Measurements from ENCODE around the gene CTXND2. TPM values are rescaled to one million over a fixed set of nuclear protein-coding genes. Genes with fewer than 3 reads are reported as not detected.
"Not testable (repeated sequence)": the region's sequence is repeated elsewhere in the genome, so short reads cannot be mapped to it uniquely, and the experiment has no call there.

CTXND2 gene
- total and polyA plus RNA-seq, 2 of the 4 experiments (the other 2 are of a cell fraction) = not detected

DNA sequence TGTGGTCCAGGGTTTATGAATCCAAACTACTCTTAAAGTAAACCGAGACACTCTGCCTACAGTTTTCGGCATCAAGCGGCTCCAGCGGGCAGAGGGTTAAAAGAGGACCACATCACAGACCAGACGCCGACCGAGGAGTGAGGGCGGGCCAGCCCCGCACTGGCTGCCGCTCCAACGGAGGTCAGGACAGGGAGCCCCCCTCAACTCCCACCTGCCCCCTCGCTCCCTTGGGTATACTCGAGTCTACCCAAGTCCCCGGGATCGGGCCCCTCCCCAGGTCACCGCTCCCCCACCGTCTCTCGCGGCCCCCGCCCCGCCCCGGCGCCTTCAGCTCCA lies 10.8 kb upstream of the CTXND2 start:
- intact Hi-C loops (cut with micrococcal nuclease) = loop anchor here (1.0 to 5.0 kb wide), 2 partner anchors 46 to 314 kb away; no protein-coding TSS in a partner anchor
- TF ChIP-seq RAD21 (IDR thresholded peaks at IDR 0.05; ENCODE audit: low read length) = peak; percentile 8; the same call in 1 of the 2 replicates
- no peak for TF ChIP-seq MXI1 (IDR thresholded peaks at IDR 0.05; ENCODE audit: borderline replicate concordance, low read depth, low read length)
- TF ChIP-seq, protein P1, sequence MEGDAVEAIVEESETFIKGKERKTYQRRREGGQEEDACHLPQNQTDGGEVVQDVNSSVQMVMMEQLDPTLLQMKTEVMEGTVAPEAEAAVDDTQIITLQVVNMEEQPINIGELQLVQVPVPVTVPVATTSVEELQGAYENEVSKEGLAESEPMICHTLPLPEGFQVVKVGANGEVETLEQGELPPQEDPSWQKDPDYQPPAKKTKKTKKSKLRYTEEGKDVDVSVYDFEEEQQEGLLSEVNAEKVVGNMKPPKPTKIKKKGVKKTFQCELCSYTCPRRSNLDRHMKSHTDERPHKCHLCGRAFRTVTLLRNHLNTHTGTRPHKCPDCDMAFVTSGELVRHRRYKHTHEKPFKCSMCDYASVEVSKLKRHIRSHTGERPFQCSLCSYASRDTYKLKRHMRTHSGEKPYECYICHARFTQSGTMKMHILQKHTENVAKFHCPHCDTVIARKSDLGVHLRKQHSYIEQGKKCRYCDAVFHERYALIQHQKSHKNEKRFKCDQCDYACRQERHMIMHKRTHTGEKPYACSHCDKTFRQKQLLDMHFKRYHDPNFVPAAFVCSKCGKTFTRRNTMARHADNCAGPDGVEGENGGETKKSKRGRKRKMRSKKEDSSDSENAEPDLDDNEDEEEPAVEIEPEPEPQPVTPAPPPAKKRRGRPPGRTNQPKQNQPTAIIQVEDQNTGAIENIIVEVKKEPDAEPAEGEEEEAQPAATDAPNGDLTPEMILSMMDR (conservative IDR thresholded peaks at IDR 0.05; ENCODE audit: low read depth, low read length) = no peak
- no peak for TF ChIP-seq RFX5 (IDR thresholded peaks at IDR 0.05; ENCODE audit: low read depth, low read length)
- TF ChIP-seq SMC3 (IDR thresholded peaks at IDR 0.05; ENCODE audit: low read depth, low read length) = no peak
- no TSS peak for BruUV-seq (replicated peaks)

DNA sequence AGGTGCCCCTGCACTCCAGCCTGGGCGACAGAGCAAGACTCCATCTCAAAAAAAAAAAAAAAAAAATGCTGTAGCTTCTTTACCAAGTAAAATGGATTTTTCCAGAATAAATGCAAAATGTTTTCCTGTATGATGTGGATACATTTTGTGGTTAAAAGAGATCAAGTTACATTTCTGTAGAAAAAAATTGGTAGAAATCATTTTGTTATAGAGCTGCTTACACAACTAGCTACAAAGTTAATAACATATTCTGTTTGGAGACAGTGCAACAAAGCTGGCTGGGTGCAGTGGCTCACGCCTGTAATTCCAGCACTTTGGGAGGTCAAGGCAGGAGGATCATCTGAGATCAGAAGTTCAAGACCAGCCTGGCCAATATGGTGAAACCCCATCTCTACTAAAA lies 8.0 kb upstream of the CTXND2 start:
- H3K56ac ChIP-seq (ENCODE audit: extremely low read depth, insufficient read depth, low read length); H4K8ac ChIP-seq (ENCODE audit: low read depth in 2 of 2, low read length in 2 of 2); H2AFZ ChIP-seq (replicated peaks; ENCODE audit: low read length, poor library complexity); H2BK20ac ChIP-seq (ENCODE audit: low read depth, low read length); H3K4me2 ChIP-seq (ENCODE audit: low read depth, low read length); H4K91ac ChIP-seq (ENCODE audit: insufficient read depth, low read depth, low read length); H3K27me3 ChIP-seq (ENCODE audit: control insufficient read depth, insufficient read depth, low read length); H2BK15ac ChIP-seq (ENCODE audit: low read depth, low read length); H3K14ac ChIP-seq (replicated peaks; ENCODE audit: low read depth, low read length); H3K23ac ChIP-seq (ENCODE audit: low read depth, low read length); H2BK120ac ChIP-seq (ENCODE audit: low read depth, low read length); H2AK9ac ChIP-seq (replicated peaks; ENCODE audit: low read depth, low read length, poor library complexity); H4K5ac ChIP-seq (ENCODE audit: low read depth, low read length); H3K36me3 ChIP-seq (ENCODE audit: control insufficient read depth, insufficient read depth, low read length); H2BK5ac ChIP-seq (ENCODE audit: low read depth, low read length, poor library complexity, severe bottlenecking); H3K9ac ChIP-seq (ENCODE audit: low read depth, low read length); ATAC-seq (ENCODE audit: low read depth); dilution Hi-C loops (cut with HindIII; ENCODE audit: low sequenced_read_pairs, unreplicated experiment); H3K18ac ChIP-seq (ENCODE audit: low read depth, low read length); in situ Hi-C loops (cut with MboI; ENCODE audit: low sequenced_read_pairs); BruUV-seq (replicated peaks); H4K20me1 ChIP-seq (ENCODE audit: insufficient read depth, low read length); H3K9me3 ChIP-seq (ENCODE audit: control insufficient read depth, insufficient read depth, low read length); POLR2A ChIA-PET (ENCODE audit: unreplicated experiment); H2AK5ac ChIP-seq (ENCODE audit: low read depth, low read length); H3K4me3 ChIP-seq (ENCODE audit: insufficient read depth, low read depth, low read length); H3K9me1 ChIP-seq (ENCODE audit: insufficient read depth, low read length): not testable (repeated sequence)
- Histone ChIP-seq H3K4ac (ENCODE audit: low read depth, low read length) (0 out of 2 replicates have a peak overlapping the region, but pooled peaks have one; percentile 8), H3K79me1 (ENCODE audit: low read depth in 1 of 2, low read length in 2 of 2) (peaks cover 0 to 16% of the 10 kb centered on the region in 2 experiments; a peak in 2 of 4 replicates), H3K4me1 (ENCODE audit: control insufficient read depth, insufficient read depth, low read length) (peaks cover 14% of the 10 kb centered on the region), H3K27ac (ENCODE audit: insufficient read depth, low read length) (peak overlapping the region; percentile 51; the same call in 1 of the 2 replicates)
- CTCF ChIA-PET = interaction anchor here (0.5 to 0.6 kb wide), 2 partner anchors 16 to 39 kb away, joined by 4 read pairs; no protein-coding TSS in a partner anchor
- intact Hi-C loops (cut with micrococcal nuclease) = loop anchor here (5.0 kb wide), 1 partner anchor 317 kb away; no protein-coding TSS in a partner anchor
- 67% methylated on average over 1 of the region's 2 CpGs; no CpG with 5 or more reads in 1 of the 2 experiments for WGBS, 2 experiments (ENCODE audit: extremely low coverage in 2 of 2, insufficient read length in 1 of 2)
- peak; percentile 55 for DNase-seq

More for the DNA sequence above, 10.8 kb upstream of the CTXND2 start:
- H3K4me1 ChIP-seq (ENCODE audit: control insufficient read depth, insufficient read depth, low read length) = peaks cover 11% of the 10 kb centered on the region
- dilution Hi-C loops (cut with HindIII; ENCODE audit: low sequenced_read_pairs, unreplicated experiment) (no loop called here), in situ Hi-C loops (cut with MboI; ENCODE audit: low sequenced_read_pairs) (no loop called here)
- H3K9me3 ChIP-seq (ENCODE audit: control insufficient read depth, insufficient read depth, low read length) = no peaks in the 10 kb centered on the region
- H3K23ac ChIP-seq (ENCODE audit: low read depth, low read length) = peak overlapping the region; percentile 19; the same call in 1 of the 2 replicates
- H3K18ac ChIP-seq (ENCODE audit: low read depth, low read length) = peak overlapping the region; percentile 93
- H4K5ac ChIP-seq (ENCODE audit: low read depth, low read length) = peak overlapping the region; percentile 73
- H3K14ac ChIP-seq (replicated peaks; ENCODE audit: low read depth, low read length) = peak overlapping the region; percentile 36; the same call in 1 of the 2 replicates
- ChIA-PET POLR2A (ENCODE audit: unreplicated experiment) (interaction anchor here (0.5 kb wide), 1 partner anchor 94 kb away, joined by 7 read pairs; no protein-coding TSS in a partner anchor), CTCF (no interaction called here)
- peak overlapping the region; percentile 87 for H2AFZ ChIP-seq (replicated peaks; ENCODE audit: low read length, poor library complexity)
- H3K9ac ChIP-seq (ENCODE audit: low read depth, low read length) = peak overlapping the region; percentile 98
- H3K9me1 ChIP-seq (ENCODE audit: insufficient read depth, low read length) = peaks cover 4% of the 10 kb centered on the region; the same call in 1 of the 2 replicates
- 0% methylated on average over 1 of the region's 23 CpGs; no CpG with 5 or more reads in 1 of the 2 experiments for WGBS, 2 experiments (ENCODE audit: extremely low coverage in 2 of 2, insufficient read length in 1 of 2)
- no peak overlapping the region for H2BK20ac ChIP-seq (ENCODE audit: low read depth, low read length)
- no peak overlapping the region; the same call in 2 of the 3 replicates for H2BK15ac ChIP-seq (ENCODE audit: low read depth, low read length)
- no peaks in the 10 kb centered on the region for H3K27me3 ChIP-seq (ENCODE audit: control insufficient read depth, insufficient read depth, low read length)
- peak overlapping the region; percentile 45; the same call in 1 of the 2 replicates for H4K91ac ChIP-seq (ENCODE audit: insufficient read depth, low read depth, low read length)
- peak overlapping the region; percentile 81 for H3K56ac ChIP-seq (ENCODE audit: extremely low read depth, insufficient read depth, low read length)
- H2AK5ac ChIP-seq (ENCODE audit: low read depth, low read length) = no peak overlapping the region
- peak overlapping the region; percentile 38 for H2AK9ac ChIP-seq (replicated peaks; ENCODE audit: low read depth, low read length, poor library complexity)
- peak; percentile 49 for DNase-seq
- peaks cover 8% of the 10 kb centered on the region for H3K36me3 ChIP-seq (ENCODE audit: control insufficient read depth, insufficient read depth, low read length)
- H3K79me1 ChIP-seq (ENCODE audit: low read depth in 1 of 2, low read length in 2 of 2) = peaks cover 5 to 35% of the 10 kb centered on the region in 2 experiments; a peak in 2 of 4 replicates
- H4K8ac ChIP-seq (ENCODE audit: low read depth in 2 of 2, low read length in 2 of 2) = peak overlapping the region; percentile 38 to 72
- peak overlapping the region; percentile 74 for H2BK5ac ChIP-seq (ENCODE audit: low read depth, low read length, poor library complexity, severe bottlenecking)
- peak; percentile 64 for ATAC-seq (ENCODE audit: low read depth)
- peaks cover 18% of the 10 kb centered on the region; the same call in 1 of the 2 replicates for H4K20me1 ChIP-seq (ENCODE audit: insufficient read depth, low read length)
- H3K4me3 ChIP-seq (ENCODE audit: insufficient read depth, low read depth, low read length) = peak overlapping the region; percentile 77
- H2BK120ac ChIP-seq (ENCODE audit: low read depth, low read length) = peak overlapping the region; percentile 27
- peak overlapping the region; percentile 62 for H3K4ac ChIP-seq (ENCODE audit: low read depth, low read length)
- peak overlapping the region; percentile 99 for H3K4me2 ChIP-seq (ENCODE audit: low read depth, low read length)
- peak overlapping the region; percentile 94 for H3K27ac ChIP-seq (ENCODE audit: insufficient read depth, low read length)
